H1 (cell line): ENCODE results near the gene WDR90. TPM values are rescaled to one million over a fixed set of nuclear protein-coding genes. Genes with fewer than 3 reads are reported as not detected.

Experiments
- CTCF ChIA-PET: fragments of 300-600 bp; sonication (Branson Sonifier 250); formaldehyde crosslinking; loops from one replicate; lab custom pipeline; 2021; ENCODE audit not compliant: partially characterized antibody; lab: Charles Lee
- POLR2A ChIA-PET: fragments of 300-600 bp; sonication (Branson Sonifier 250); formaldehyde crosslinking; loops from one replicate; lab custom pipeline; 2021; ENCODE audit warnings: inconsistent platforms; ENCODE audit not compliant: partially characterized antibody; lab: Charles Lee
- DNase-seq, 2 experiments: peaks; one replicate each; pipeline versions ENCODE4 v3.0.0 to v3.0.0-alpha.2; 2010 to 2022; ENCODE audit warnings: low spot score in 2 of 2, low read depth in 1 of 2, mixed read lengths in 1 of 2
- FAIRE-seq: peaks from 2 replicates; lab custom pipeline; 2011; peaks lifted over from hg19 to GRCh38; lab: Jason Lieb, UNC
- H2AFZ ChIP-seq: 2 replicates; pipeline ENCODE4 v1.8.1; 2012; ENCODE audit warnings: low read length, inconsistent platforms
- H2AK5ac ChIP-seq: 2 replicates; pipeline ENCODE4 v1.6.1; 2013; ENCODE audit warnings: low read depth, low read length
- H2BK120ac ChIP-seq: replicated peaks from 2 replicates; pipeline ENCODE3; 2013; ENCODE audit warnings: low read depth, low read length, inconsistent platforms
- H2BK12ac ChIP-seq: 2 replicates; pipeline ENCODE4 v1.6.1; 2013; ENCODE audit warnings: low read depth, low read length
- H2BK15ac ChIP-seq: 2 replicates; pipeline ENCODE4 v1.6.1; 2013; ENCODE audit warnings: low read length
- H2BK20ac ChIP-seq: 2 replicates; pipeline ENCODE4 v1.6.1; 2013; ENCODE audit warnings: low read length
- H2BK5ac ChIP-seq: 2 replicates; pipeline ENCODE4 v1.6.1; 2013; ENCODE audit warnings: low read depth, low read length
- H3K14ac ChIP-seq: 2 replicates; pipeline ENCODE4 v1.6.1; 2013; ENCODE audit warnings: inconsistent platforms; ENCODE audit not compliant: insufficient read length
- H3K18ac ChIP-seq: 2 replicates; pipeline ENCODE4 v1.6.1; 2013; ENCODE audit warnings: low read length; ENCODE audit errors: extremely low read depth
- H3K23ac ChIP-seq: 2 replicates; pipeline ENCODE4 v1.6.1; 2013; ENCODE audit warnings: inconsistent platforms; ENCODE audit not compliant: insufficient read length
- H3K23me2 ChIP-seq: 2 replicates; pipeline ENCODE4 v1.6.1; 2013; ENCODE audit warnings: low read depth, low read length
- H3K27ac ChIP-seq: 2 replicates; pipeline ENCODE4 v1.6.1; 2011; ENCODE audit warnings: low read depth, low read length, inconsistent platforms
- H3K27me3 ChIP-seq, 4 experiments: replicated peaks in 1 of 4; 1 replicate in 1 of 4; 2 replicates in 3 of 4; pipeline versions ENCODE4 v1.6.1 to v1.8.1; 2011 to 2013; ENCODE audit warnings: low read length in 3 of 4, mild to moderate bottlenecking in 3 of 4, inconsistent platforms in 2 of 4, mixed read lengths in 2 of 4, moderate library complexity in 1 of 4; ENCODE audit not compliant: control insufficient read depth in 3 of 4, insufficient read depth in 3 of 4; ENCODE audit errors: extremely low read depth in 1 of 4
- H3K36me3 ChIP-seq, 4 experiments: 2 replicates each; pipeline versions ENCODE4 v1.6.1 to v1.8.1; 2011 to 2013; ENCODE audit warnings: mild to moderate bottlenecking in 4 of 4, low read length in 3 of 4, moderate library complexity in 2 of 4, control low read depth in 1 of 4, inconsistent platforms in 1 of 4; ENCODE audit not compliant: insufficient read depth in 4 of 4, control insufficient read depth in 2 of 4
- H3K4ac ChIP-seq: replicated peaks from 2 replicates; pipeline ENCODE3; 2013; ENCODE audit warnings: low read length, low read depth, mixed read lengths, inconsistent platforms; ENCODE audit not compliant: insufficient read length
- H3K4me1 ChIP-seq, 4 experiments: replicated peaks in 1 of 4; 1 replicate in 1 of 4; 2 replicates in 3 of 4; pipeline versions ENCODE4 v1.6.1 to v1.8.1; 2011 to 2013; ENCODE audit warnings: low read length in 3 of 4, inconsistent platforms in 2 of 4, mixed read lengths in 1 of 4; ENCODE audit not compliant: insufficient read depth in 4 of 4, control insufficient read depth in 3 of 4
- H3K4me2 ChIP-seq, 2 experiments: 2 replicates each; pipeline versions ENCODE4 v1.6.1 to v1.8.1; 2011 to 2013; ENCODE audit warnings: low read depth in 2 of 2, low read length in 2 of 2, control low read depth in 1 of 2, inconsistent platforms in 1 of 2, mild to moderate bottlenecking in 1 of 2; ENCODE audit not compliant: insufficient read depth in 1 of 2
- H3K4me3 ChIP-seq, 4 experiments: fragments of 200-600, 300-600 bp in 1 of 4; sonication (generic), shearing (Covaris generic), sonication (Bioruptor Twin) in 1 of 4; 2 replicates each; pipeline versions ENCODE4 v1.5.1 to v1.8.1; 2011 to 2016; ENCODE audit warnings: low read length in 4 of 4, low read depth in 3 of 4, control low read depth in 2 of 4, inconsistent platforms in 2 of 4, mild to moderate bottlenecking in 2 of 4, mixed read lengths in 1 of 4, moderate library complexity in 1 of 4; ENCODE audit not compliant: insufficient read depth in 2 of 4; ENCODE audit errors: extremely low read depth in 1 of 4
- H3K56ac ChIP-seq: replicated peaks from 2 replicates; pipeline ENCODE3; 2013; ENCODE audit warnings: low read depth, mild to moderate bottlenecking, mixed read lengths, low read length, inconsistent platforms; ENCODE audit not compliant: insufficient read length
- H3K79me1 ChIP-seq: 2 replicates; pipeline ENCODE4 v1.6.1; 2013; ENCODE audit warnings: low read depth, low read length, control low read depth
- H3K79me2 ChIP-seq, 2 experiments: 2 replicates each; pipeline versions ENCODE4 v1.6.1 to v1.8.1; 2012 to 2013; ENCODE audit warnings: low read length in 2 of 2, mild to moderate bottlenecking in 2 of 2, inconsistent platforms in 1 of 2; ENCODE audit not compliant: insufficient read depth in 2 of 2, control insufficient read depth in 1 of 2
- H3K9ac ChIP-seq, 4 experiments: replicated peaks in 1 of 4; 1 replicate in 1 of 4; 2 replicates in 3 of 4; pipeline versions ENCODE4 v1.6.1 to v1.8.1; 2011 to 2013; ENCODE audit warnings: low read depth in 3 of 4, low read length in 3 of 4, control low read depth in 2 of 4, mild to moderate bottlenecking in 2 of 4, moderate library complexity in 2 of 4, inconsistent platforms in 1 of 4; ENCODE audit errors: extremely low read depth in 1 of 4
- H3K9me3 ChIP-seq, 2 experiments: 2 replicates each; pipeline versions ENCODE4 v1.6.1 to v1.8.1; 2012 to 2013; ENCODE audit warnings: mild to moderate bottlenecking in 2 of 2, moderate library complexity in 2 of 2, control low read depth in 1 of 2, inconsistent platforms in 1 of 2, low read depth in 1 of 2, low read length in 1 of 2, mixed read lengths in 1 of 2; ENCODE audit not compliant: insufficient read depth in 2 of 2
- H4K20me1 ChIP-seq, 2 experiments: replicated peaks in 1 of 2; 2 replicates each; pipeline versions ENCODE3 to v1.8.1; 2011 to 2013; ENCODE audit warnings: inconsistent platforms in 2 of 2, low read length in 2 of 2, mild to moderate bottlenecking in 1 of 2; ENCODE audit not compliant: insufficient read depth in 2 of 2, control insufficient read depth in 1 of 2
- H4K5ac ChIP-seq: 2 replicates; pipeline ENCODE4 v1.6.1; 2013; ENCODE audit warnings: low read length, low read depth, mixed read lengths, inconsistent platforms; ENCODE audit not compliant: insufficient read length
- H4K8ac ChIP-seq: 2 replicates; pipeline ENCODE4 v1.8.0; 2013; ENCODE audit warnings: mild to moderate bottlenecking, moderate library complexity, low read length, inconsistent platforms; ENCODE audit not compliant: insufficient read depth; ENCODE audit errors: extremely low read depth
- H4K91ac ChIP-seq: replicated peaks from 2 replicates; pipeline ENCODE3; 2013; ENCODE audit warnings: low read length, mixed read lengths, inconsistent platforms; ENCODE audit not compliant: insufficient read length
- ASH2L ChIP-seq: fragments of 200-600, 300-600 bp; sonication (generic); IDR thresholded peaks from one replicate; pipeline ENCODE4 v1.7.1; 2017; ENCODE audit warnings: low read length
- NRF1 ChIP-seq: IDR thresholded peaks from 2 replicates; pipeline ENCODE4 v1.6.1; 2011; ENCODE audit warnings: mild to moderate bottlenecking, low read depth, low read length, improper control_type of control experiment
- TBP ChIP-seq: IDR thresholded peaks from 2 replicates; pipeline ENCODE4 v1.6.1; 2011; ENCODE audit warnings: low read depth, low read length, improper control_type of control experiment
- WGBS, 2 experiments: shearing (Covaris generic) in 1 of 2; methylation state at CpG; one replicate each; pipeline versions ENCODE4 v1.1.6 to v1.1.7; 2013 to 2015; ENCODE audit warnings: low lambda C conversion rate in 2 of 2, mixed read lengths in 2 of 2, inconsistent platforms in 1 of 2, low coverage in 1 of 2, missing lambda C conversion rate in 1 of 2; ENCODE audit not compliant: insufficient replicate concordance in 2 of 2, insufficient coverage in 1 of 2, insufficient read length in 1 of 2; ENCODE audit errors: extremely low coverage in 1 of 2, missing lambda C conversion rate in 1 of 2; 5-methylcytosine and 5-hydroxymethylcytosine counted together
- polyA plus RNA-seq, 7 experiments: library from polyadenylated mRNA; depleted of rRNA in 3 of 7; stranded (reverse) in 5 of 7; unstranded in 2 of 7; fragments of >200 nt in 5 of 7; fragments of 200-250 nt in 2 of 7; gene quantifications; 1 replicate in 5 of 7; 2 replicates in 1 of 7; 4 replicates in 1 of 7; pipeline versions ENCODE4 v1.2.1 to v1.2.3, GENCODE V29; 2011 to 2013; ENCODE audit warnings: missing spikeins in 2 of 7, mixed read lengths in 2 of 7
- total RNA-seq: library from RNA; stranded (reverse); fragmentation: NEBNext Ultra II Directional; extraction: Animal tissue kit (Norgen Biotek cat#: 25700); gene quantifications from 2 replicates; pipeline ENCODE4 v1.2.1, GENCODE V29; 2021

The WDR90 gene
- total and polyA plus RNA-seq, 2 of the 8 experiments (the other 6 are each of a cell fraction or from before 2014, with no cell fraction given), result 24.0 to 47.2 TPM

GRCh38 chr16:693766-694165, 44.6 kb downstream of the WDR90 start:
- H3K14ac ChIP-seq, result no peak overlapping the region
- H3K27me3 ChIP-seq, result peaks cover 1 to 59% (median 36%) of the 10 kb centered on the region in 4 experiments
- FAIRE-seq (no peak), DNase-seq (peak in 1 of 2 experiments; percentile 62)
- no peak overlapping the region for H3K9ac ChIP-seq
- H3K36me3 ChIP-seq, result no peaks in the 10 kb centered on the region
- H3K4me3 ChIP-seq, result peak overlapping the region; percentile 43 to 78 (median 48)
- H2BK20ac ChIP-seq, result no peak overlapping the region
- no peak overlapping the region for H2BK15ac ChIP-seq
- peaks cover 4% of the 10 kb centered on the region; the same call in 1 of the 2 replicates for H3K79me1 ChIP-seq
- no peak overlapping the region for H4K5ac ChIP-seq
- no peak overlapping the region for H2AFZ ChIP-seq
- H2BK5ac ChIP-seq, result no peak overlapping the region
- peak overlapping the region; percentile 87 to 95 for H3K4me2 ChIP-seq
- no peak overlapping the region for H2BK12ac ChIP-seq
- no peak overlapping the region for H2BK120ac ChIP-seq
- CTCF ChIA-PET, result interaction anchor here (0.9 to 2.0 kb wide), 3 partner anchors 12 to 92 kb away, joined by 3 to 7 read pairs (median 6); no protein-coding TSS in a partner anchor
- no peak overlapping the region for H3K4ac ChIP-seq
- no peak overlapping the region for H3K23ac ChIP-seq
- POLR2A ChIA-PET, result interaction anchor here (1.1 to 4.6 kb wide), 4 partner anchors 11 to 28 kb away, joined by 5 to 48 read pairs (median 8); partner anchors contain the start of genes ANTKMT, JMJD8, RHBDL1 and STUB1
- H4K20me1 ChIP-seq, result peaks cover 0 to 8% of the 10 kb centered on the region in 2 experiments
- TF ChIP-seq NRF1, result no peak
- no peak for TF ChIP-seq TBP
- TF ChIP-seq ASH2L, result no peak
- peaks cover 15% of the 10 kb centered on the region for H3K23me2 ChIP-seq
- no peak overlapping the region for H2AK5ac ChIP-seq
- 18% methylated on average over 8 of the region's 37 CpGs; no CpG with 5 or more reads in 1 of the 2 experiments for WGBS, 2 experiments
- H3K4me1 ChIP-seq, result peaks cover 0 to 23% (median 15%) of the 10 kb centered on the region in 4 experiments; a peak in 5 of 7 replicates
- H3K56ac ChIP-seq, result no peak overlapping the region
- H3K27ac ChIP-seq, result no peak overlapping the region
- H4K8ac ChIP-seq, result peak overlapping the region; percentile 65; the same call in 1 of the 2 replicates
- no peaks in the 10 kb centered on the region for H3K9me3 ChIP-seq
- no peak overlapping the region for H3K18ac ChIP-seq
- H4K91ac ChIP-seq, result no peak overlapping the region
- H3K79me2 ChIP-seq, result no peaks in the 10 kb centered on the region
